OCI-LY1 (cell line): ENCODE measurements around the gene GPRC5C.

Source experiments
- CTCF ChIP-seq: fragments of 200-600 bp; sonication (generic), shearing (Covaris generic); IDR thresholded peaks from 2 replicates; pipeline ENCODE4 v1.5.1; 2017; ENCODE audit warnings: mild to moderate bottlenecking, antibody characterized with exemption, low read length, moderate library complexity, mixed read lengths
- EZH2 ChIP-seq: fragments of 200-600 bp; sonication (generic), shearing (Covaris generic); IDR thresholded peaks from 2 replicates; pipeline ENCODE4 v1.8.0; 2017; ENCODE audit warnings: borderline replicate concordance, mixed run types, mild to moderate bottlenecking, antibody characterized with exemption, low read length, moderate library complexity, mixed read lengths

- TF ChIP-seq CTCF (no peak), EZH2 (no peak)
Observed at GRCh38 chr17:74446551-74447500, 14.9 kb downstream of the GPRC5C start.
